Pulmonary artery endothelial cell (primary cell): ENCODE measurements around the gene KRT83. TPM values are rescaled to one million over a fixed set of nuclear protein-coding genes. Genes with fewer than 3 reads are reported as not detected.
"Not testable (repeated sequence)": the region's sequence is repeated elsewhere in the genome, so short reads cannot be mapped to it uniquely, and the experiment has no call there.

Experiments
- DNase-seq: peaks from one replicate; pipeline ENCODE4 v3.0.0-alpha.2; 2011; ENCODE audit warnings: low read depth, low spot score
- total RNA-seq: library from RNA; depleted of rRNA; stranded (reverse); fragments of >200 nt; gene quantifications from 2 replicates; pipeline ENCODE4 v1.2.3, GENCODE V29; 2014

Gene KRT83
- total RNA-seq, 1 donor from 2014 or later: not detected

- no peak for DNase-seq
These were observed 11.2 kb upstream of the KRT83 start for GRCh38 chr12:52332381-52332780.

GRCh38 chr12:52331833-52332232 is 10.6 kb upstream of the KRT83 start:
- no peak for DNase-seq

- no peak for DNase-seq
These were observed 9.8 kb upstream of the KRT83 start for GRCh38 chr12:52331039-52331438.

- DNase-seq: no peak
These were observed 6.8 kb upstream of the KRT83 start for GRCh38 chr12:52327830-52328500.

GRCh38 chr12:52327052-52327829 is 6.0 kb upstream of the KRT83 start:
- peak; percentile 80 for DNase-seq

GRCh38 chr12:52324153-52324444 is 2.9 kb upstream of the KRT83 start:
- no peak for DNase-seq

GRCh38 chr12:52323416-52324152 is 2.4 kb upstream of the KRT83 start:
- no peak for DNase-seq

GRCh38 chr12:52323001-52323400 is 1.8 kb upstream of the KRT83 start:
- no peak for DNase-seq

- no peak for DNase-seq
These were observed 871 bp upstream of the KRT83 start for GRCh38 chr12:52322069-52322468.

- DNase-seq: no peak
These were observed 220 bp upstream of the KRT83 start for GRCh38 chr12:52321418-52321817.

- no peak for DNase-seq
These were observed 2.1 kb downstream of the KRT83 start for GRCh38 chr12:52319097-52319496.

GRCh38 chr12:52318241-52318990 is 2.8 kb downstream of the KRT83 start:
- no peak for DNase-seq

GRCh38 chr12:52317468-52318052 is 3.6 kb downstream of the KRT83 start:
- no peak for DNase-seq

GRCh38 chr12:52316701-52317100 is 4.5 kb downstream of the KRT83 start:
- DNase-seq: no peak

GRCh38 chr12:52316290-52316689 is 4.9 kb downstream of the KRT83 start:
- no peak for DNase-seq

GRCh38 chr12:52315721-52316120 is 5.5 kb downstream of the KRT83 start:
- not testable (repeated sequence) for DNase-seq

GRCh38 chr12:52314511-52314910 is 6.7 kb downstream of the KRT83 start:
- no peak for DNase-seq

GRCh38 chr12:52313926-52314325 is 7.3 kb downstream of the KRT83 start:
- DNase-seq: no peak

GRCh38 chr12:52313461-52313860 is 7.7 kb downstream of the KRT83 start:
- no peak for DNase-seq

GRCh38 chr12:52312086-52312485 is 9.1 kb downstream of the KRT83 start:
- no peak for DNase-seq

GRCh38 chr12:52311285-52311648 is 9.9 kb downstream of the KRT83 start:
- DNase-seq: no peak
